H1 (cell line): ENCODE measurements around the gene SLC6A19. TPM values are rescaled to one million over a fixed set of nuclear protein-coding genes. Genes with fewer than 3 reads are reported as not detected.

Experiments used
- CTCF ChIA-PET: fragments of 300-600 bp; sonication (Branson Sonifier 250); formaldehyde crosslinking; loops from one replicate; lab custom pipeline; 2021; ENCODE audit not compliant: partially characterized antibody; lab: Charles Lee
- POLR2A ChIA-PET: fragments of 300-600 bp; sonication (Branson Sonifier 250); formaldehyde crosslinking; loops from one replicate; lab custom pipeline; 2021; ENCODE audit warnings: inconsistent platforms; ENCODE audit not compliant: partially characterized antibody; lab: Charles Lee
- DNase-seq, 2 experiments: peaks; one replicate each; pipeline versions ENCODE4 v3.0.0 to v3.0.0-alpha.2; 2010 to 2022; ENCODE audit warnings: low spot score in 2 of 2, low read depth in 1 of 2, mixed read lengths in 1 of 2
- FAIRE-seq: peaks from 2 replicates; lab custom pipeline; 2011; peaks lifted over from hg19 to GRCh38; lab: Jason Lieb, UNC
- H2AFZ ChIP-seq: 2 replicates; pipeline ENCODE4 v1.8.1; 2012; ENCODE audit warnings: low read length, inconsistent platforms
- H2AK5ac ChIP-seq: 2 replicates; pipeline ENCODE4 v1.6.1; 2013; ENCODE audit warnings: low read depth, low read length
- H2BK120ac ChIP-seq: replicated peaks from 2 replicates; pipeline ENCODE3; 2013; ENCODE audit warnings: low read depth, low read length, inconsistent platforms
- H2BK12ac ChIP-seq: 2 replicates; pipeline ENCODE4 v1.6.1; 2013; ENCODE audit warnings: low read depth, low read length
- H2BK15ac ChIP-seq: 2 replicates; pipeline ENCODE4 v1.6.1; 2013; ENCODE audit warnings: low read length
- H2BK20ac ChIP-seq: 2 replicates; pipeline ENCODE4 v1.6.1; 2013; ENCODE audit warnings: low read length
- H2BK5ac ChIP-seq: 2 replicates; pipeline ENCODE4 v1.6.1; 2013; ENCODE audit warnings: low read depth, low read length
- H3K14ac ChIP-seq: 2 replicates; pipeline ENCODE4 v1.6.1; 2013; ENCODE audit warnings: inconsistent platforms; ENCODE audit not compliant: insufficient read length
- H3K18ac ChIP-seq: 2 replicates; pipeline ENCODE4 v1.6.1; 2013; ENCODE audit warnings: low read length; ENCODE audit errors: extremely low read depth
- H3K23ac ChIP-seq: 2 replicates; pipeline ENCODE4 v1.6.1; 2013; ENCODE audit warnings: inconsistent platforms; ENCODE audit not compliant: insufficient read length
- H3K23me2 ChIP-seq: 2 replicates; pipeline ENCODE4 v1.6.1; 2013; ENCODE audit warnings: low read depth, low read length
- H3K27ac ChIP-seq: 2 replicates; pipeline ENCODE4 v1.6.1; 2011; ENCODE audit warnings: low read depth, low read length, inconsistent platforms
- H3K27me3 ChIP-seq, 4 experiments: replicated peaks in 1 of 4; 1 replicate in 1 of 4; 2 replicates in 3 of 4; pipeline versions ENCODE4 v1.6.1 to v1.8.1; 2011 to 2013; ENCODE audit warnings: low read length in 3 of 4, mild to moderate bottlenecking in 3 of 4, inconsistent platforms in 2 of 4, mixed read lengths in 2 of 4, moderate library complexity in 1 of 4; ENCODE audit not compliant: control insufficient read depth in 3 of 4, insufficient read depth in 3 of 4; ENCODE audit errors: extremely low read depth in 1 of 4
- H3K36me3 ChIP-seq, 4 experiments: 2 replicates each; pipeline versions ENCODE4 v1.6.1 to v1.8.1; 2011 to 2013; ENCODE audit warnings: mild to moderate bottlenecking in 4 of 4, low read length in 3 of 4, moderate library complexity in 2 of 4, control low read depth in 1 of 4, inconsistent platforms in 1 of 4; ENCODE audit not compliant: insufficient read depth in 4 of 4, control insufficient read depth in 2 of 4
- H3K4ac ChIP-seq: replicated peaks from 2 replicates; pipeline ENCODE3; 2013; ENCODE audit warnings: low read length, low read depth, mixed read lengths, inconsistent platforms; ENCODE audit not compliant: insufficient read length
- H3K4me1 ChIP-seq, 4 experiments: replicated peaks in 1 of 4; 1 replicate in 1 of 4; 2 replicates in 3 of 4; pipeline versions ENCODE4 v1.6.1 to v1.8.1; 2011 to 2013; ENCODE audit warnings: low read length in 3 of 4, inconsistent platforms in 2 of 4, mixed read lengths in 1 of 4; ENCODE audit not compliant: insufficient read depth in 4 of 4, control insufficient read depth in 3 of 4
- H3K4me2 ChIP-seq, 2 experiments: 2 replicates each; pipeline versions ENCODE4 v1.6.1 to v1.8.1; 2011 to 2013; ENCODE audit warnings: low read depth in 2 of 2, low read length in 2 of 2, control low read depth in 1 of 2, inconsistent platforms in 1 of 2, mild to moderate bottlenecking in 1 of 2; ENCODE audit not compliant: insufficient read depth in 1 of 2
- H3K4me3 ChIP-seq, 4 experiments: fragments of 200-600, 300-600 bp in 1 of 4; sonication (generic), shearing (Covaris generic), sonication (Bioruptor Twin) in 1 of 4; 2 replicates each; pipeline versions ENCODE4 v1.5.1 to v1.8.1; 2011 to 2016; ENCODE audit warnings: low read length in 4 of 4, low read depth in 3 of 4, control low read depth in 2 of 4, inconsistent platforms in 2 of 4, mild to moderate bottlenecking in 2 of 4, mixed read lengths in 1 of 4, moderate library complexity in 1 of 4; ENCODE audit not compliant: insufficient read depth in 2 of 4; ENCODE audit errors: extremely low read depth in 1 of 4
- H3K56ac ChIP-seq: replicated peaks from 2 replicates; pipeline ENCODE3; 2013; ENCODE audit warnings: low read depth, mild to moderate bottlenecking, mixed read lengths, low read length, inconsistent platforms; ENCODE audit not compliant: insufficient read length
- H3K79me1 ChIP-seq: 2 replicates; pipeline ENCODE4 v1.6.1; 2013; ENCODE audit warnings: low read depth, low read length, control low read depth
- H3K79me2 ChIP-seq, 2 experiments: 2 replicates each; pipeline versions ENCODE4 v1.6.1 to v1.8.1; 2012 to 2013; ENCODE audit warnings: low read length in 2 of 2, mild to moderate bottlenecking in 2 of 2, inconsistent platforms in 1 of 2; ENCODE audit not compliant: insufficient read depth in 2 of 2, control insufficient read depth in 1 of 2
- H3K9ac ChIP-seq, 4 experiments: replicated peaks in 1 of 4; 1 replicate in 1 of 4; 2 replicates in 3 of 4; pipeline versions ENCODE4 v1.6.1 to v1.8.1; 2011 to 2013; ENCODE audit warnings: low read depth in 3 of 4, low read length in 3 of 4, control low read depth in 2 of 4, mild to moderate bottlenecking in 2 of 4, moderate library complexity in 2 of 4, inconsistent platforms in 1 of 4; ENCODE audit errors: extremely low read depth in 1 of 4
- H3K9me3 ChIP-seq, 2 experiments: 2 replicates each; pipeline versions ENCODE4 v1.6.1 to v1.8.1; 2012 to 2013; ENCODE audit warnings: mild to moderate bottlenecking in 2 of 2, moderate library complexity in 2 of 2, control low read depth in 1 of 2, inconsistent platforms in 1 of 2, low read depth in 1 of 2, low read length in 1 of 2, mixed read lengths in 1 of 2; ENCODE audit not compliant: insufficient read depth in 2 of 2
- H4K20me1 ChIP-seq, 2 experiments: replicated peaks in 1 of 2; 2 replicates each; pipeline versions ENCODE3 to v1.8.1; 2011 to 2013; ENCODE audit warnings: inconsistent platforms in 2 of 2, low read length in 2 of 2, mild to moderate bottlenecking in 1 of 2; ENCODE audit not compliant: insufficient read depth in 2 of 2, control insufficient read depth in 1 of 2
- H4K5ac ChIP-seq: 2 replicates; pipeline ENCODE4 v1.6.1; 2013; ENCODE audit warnings: low read length, low read depth, mixed read lengths, inconsistent platforms; ENCODE audit not compliant: insufficient read length
- H4K8ac ChIP-seq: 2 replicates; pipeline ENCODE4 v1.8.0; 2013; ENCODE audit warnings: mild to moderate bottlenecking, moderate library complexity, low read length, inconsistent platforms; ENCODE audit not compliant: insufficient read depth; ENCODE audit errors: extremely low read depth
- H4K91ac ChIP-seq: replicated peaks from 2 replicates; pipeline ENCODE3; 2013; ENCODE audit warnings: low read length, mixed read lengths, inconsistent platforms; ENCODE audit not compliant: insufficient read length
- BCL11A ChIP-seq, 2 experiments: IDR thresholded peaks; one replicate each; pipeline ENCODE4 v1.6.1; 2011; ENCODE audit warnings: low read depth in 2 of 2, low read length in 2 of 2, mild to moderate bottlenecking in 2 of 2
- CREB1 ChIP-seq: IDR thresholded peaks from 2 replicates; pipeline ENCODE4 v1.6.1; 2012; ENCODE audit warnings: inconsistent platforms
- EP300 ChIP-seq, 2 experiments: IDR thresholded peaks; 1 replicate in 1 of 2; 2 replicates in 1 of 2; pipeline ENCODE4 v1.6.1; 2011 to 2012; ENCODE audit warnings: low read depth in 2 of 2, low read length in 2 of 2, mild to moderate bottlenecking in 2 of 2, borderline replicate concordance in 1 of 2, inconsistent platforms in 1 of 2, moderate library complexity in 1 of 2
- EZH2 ChIP-seq: fragments of 200-600 bp; sonication (generic); IDR thresholded peaks from 2 replicates; pipeline ENCODE4 v1.7.1; 2012; ENCODE audit warnings: low read depth, mild to moderate bottlenecking, moderate library complexity, low read length, inconsistent platforms; ENCODE audit not compliant: severe bottlenecking
- JUN ChIP-seq: IDR thresholded peaks from 2 replicates; pipeline ENCODE4 v1.6.1; 2011; ENCODE audit warnings: low read depth, mild to moderate bottlenecking, improper control_type of control experiment, low read length
- KDM1A ChIP-seq: fragments of 200-600, 300-600 bp; sonication (generic); IDR thresholded peaks from 2 replicates; pipeline ENCODE4 v1.7.1; 2016; ENCODE audit warnings: mild to moderate bottlenecking, low read length, borderline replicate concordance
- KDM5A ChIP-seq: fragments of 200-600 bp; IDR thresholded peaks from 2 replicates; pipeline ENCODE4 v1.7.1; 2012; ENCODE audit warnings: mild to moderate bottlenecking, low read length, inconsistent platforms, mixed read lengths
- NANOG ChIP-seq: IDR thresholded peaks from 2 replicates; pipeline ENCODE4 v1.6.1; 2011; ENCODE audit warnings: low read length, low read depth, mild to moderate bottlenecking, inconsistent platforms; ENCODE audit not compliant: insufficient read depth, poor library complexity, severe bottlenecking
- POLR2AphosphoS5 ChIP-seq: IDR thresholded peaks from 2 replicates; pipeline ENCODE4 v1.6.1; 2011; ENCODE audit warnings: low read depth, low read length
- RFX5 ChIP-seq: IDR thresholded peaks from 2 replicates; pipeline ENCODE4 v1.6.1; 2011; ENCODE audit warnings: low read depth, low read length, improper control_type of control experiment, borderline replicate concordance
- SP4 ChIP-seq: IDR thresholded peaks from 2 replicates; pipeline ENCODE4 v1.6.1; 2012; ENCODE audit warnings: low read length, inconsistent platforms
- TAF1 ChIP-seq: IDR thresholded peaks from 2 replicates; pipeline ENCODE4 v1.6.1; 2011; ENCODE audit warnings: mild to moderate bottlenecking, low read depth, low read length
- TAF7 ChIP-seq: optimal IDR thresholded peaks from 2 replicates; pipeline ENCODE3; 2011; ENCODE audit warnings: low read depth, mild to moderate bottlenecking, inconsistent platforms, low read length, moderate library complexity, borderline replicate concordance
- WGBS, 2 experiments: shearing (Covaris generic) in 1 of 2; methylation state at CpG; one replicate each; pipeline versions ENCODE4 v1.1.6 to v1.1.7; 2013 to 2015; ENCODE audit warnings: low lambda C conversion rate in 2 of 2, mixed read lengths in 2 of 2, inconsistent platforms in 1 of 2, low coverage in 1 of 2, missing lambda C conversion rate in 1 of 2; ENCODE audit not compliant: insufficient replicate concordance in 2 of 2, insufficient coverage in 1 of 2, insufficient read length in 1 of 2; ENCODE audit errors: extremely low coverage in 1 of 2, missing lambda C conversion rate in 1 of 2; 5-methylcytosine and 5-hydroxymethylcytosine counted together
- polyA plus RNA-seq, 7 experiments: library from polyadenylated mRNA; depleted of rRNA in 3 of 7; stranded (reverse) in 5 of 7; unstranded in 2 of 7; fragments of >200 nt in 5 of 7; fragments of 200-250 nt in 2 of 7; gene quantifications; 1 replicate in 5 of 7; 2 replicates in 1 of 7; 4 replicates in 1 of 7; pipeline versions ENCODE4 v1.2.1 to v1.2.3, GENCODE V29; 2011 to 2013; ENCODE audit warnings: missing spikeins in 2 of 7, mixed read lengths in 2 of 7
- total RNA-seq: library from RNA; stranded (reverse); fragmentation: NEBNext Ultra II Directional; extraction: Animal tissue kit (Norgen Biotek cat#: 25700); gene quantifications from 2 replicates; pipeline ENCODE4 v1.2.1, GENCODE V29; 2021

SLC6A19 gene
- total and polyA plus RNA-seq, 2 of the 8 experiments (the other 6 are each of a cell fraction or from before 2014, with no cell fraction given): 0.02 TPM; not detected in 1

DNA sequence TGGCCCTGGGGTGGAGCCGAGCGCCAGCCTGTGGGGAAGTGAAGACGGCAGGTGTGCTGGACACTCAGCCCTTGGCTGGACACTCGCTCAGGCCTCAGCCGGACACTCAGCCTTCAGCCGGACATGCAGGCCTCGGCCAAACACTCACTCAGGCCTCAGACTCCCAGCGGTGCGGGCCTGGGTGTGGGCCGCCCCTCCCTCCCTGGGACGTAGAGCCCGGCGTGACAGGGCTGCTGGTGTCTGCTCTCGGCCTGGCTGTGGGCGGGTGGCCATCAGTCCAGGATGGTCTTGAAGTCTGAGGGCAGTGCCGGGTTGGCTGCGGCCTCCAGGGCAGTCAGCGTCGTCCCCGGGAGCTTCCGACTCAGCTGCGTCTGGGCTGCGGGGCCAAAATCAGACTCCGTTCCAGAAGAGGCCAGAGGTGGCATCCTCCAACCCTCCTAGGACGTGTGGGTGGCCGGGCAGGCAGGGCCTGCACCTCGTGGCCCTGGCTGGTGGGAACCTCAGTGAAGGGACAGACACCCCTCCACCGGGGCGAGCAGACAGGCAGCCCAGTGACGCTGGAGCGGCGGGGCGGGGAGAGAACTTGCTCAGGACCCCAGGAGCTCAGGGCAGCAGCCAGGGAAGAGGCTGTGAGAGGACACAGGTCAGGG lies 52.2 kb downstream of the SLC6A19 start:
- Histone ChIP-seq H4K8ac (no peak overlapping the region; the same call in 1 of the 2 replicates), H3K23ac (no peak overlapping the region), H2BK120ac (no peak overlapping the region), H3K14ac (no peak overlapping the region), H2BK12ac (no peak overlapping the region), H2BK20ac (no peak overlapping the region), H4K5ac (no peak overlapping the region), H3K4me1 (no peaks in the 10 kb centered on the region; a peak in 1 of 7 replicates), H3K27ac (no peak overlapping the region), H2BK5ac (no peak overlapping the region), H3K27me3 (no peaks in the 10 kb centered on the region), H3K79me1 (no peaks in the 10 kb centered on the region), H2BK15ac (no peak overlapping the region), H4K20me1 (peaks cover 4 to 5% of the 10 kb centered on the region in 2 experiments), H3K23me2 (no peaks in the 10 kb centered on the region), H3K56ac (no peak overlapping the region), H3K9ac (no peak overlapping the region), H2AK5ac (no peak overlapping the region), H3K18ac (no peak overlapping the region), H3K4me3 (no peak overlapping the region), H3K36me3 (no peaks in the 10 kb centered on the region), H2AFZ (no peak overlapping the region), H4K91ac (no peak overlapping the region), H3K4ac (no peak overlapping the region), H3K79me2 (no peaks in the 10 kb centered on the region), H3K4me2 (no peak overlapping the region), H3K9me3 (no peaks in the 10 kb centered on the region)
- WGBS, 2 experiments: 94% methylated on average over 29 of the region's 33 CpGs; no CpG with 5 or more reads in 1 of the 2 experiments
- ChIA-PET POLR2A (interaction anchor here (1.1 kb wide), 2 partner anchors 16 to 17 kb away, joined by 3 read pairs; no protein-coding TSS in a partner anchor), CTCF (no interaction called here)
- no peak for FAIRE-seq
- DNase-seq: no peak
- TF ChIP-seq BCL11A (IDR thresholded peaks at IDR 0.05; ENCODE audit: low read depth in 2 of 2, low read length in 2 of 2): no peak
- TF ChIP-seq POLR2AphosphoS5: no peak
- TF ChIP-seq EZH2: no peak
- no peak for TF ChIP-seq RFX5
- TF ChIP-seq TAF7: no peak
- TF ChIP-seq CREB1: no peak
- TF ChIP-seq NANOG: no peak
- TF ChIP-seq SP4: no peak
- TF ChIP-seq TAF1: no peak
- no peak for TF ChIP-seq EP300 (IDR thresholded peaks at IDR 0.05; ENCODE audit: borderline replicate concordance in 1 of 2, low read depth in 2 of 2, low read length in 2 of 2)
- no peak for TF ChIP-seq JUN
- TF ChIP-seq KDM5A: no peak
- TF ChIP-seq KDM1A: no peak
